GM12865 (cell line): Measurements from ENCODE around the gene ITK.
"Not testable (repeated sequence)": the region's sequence is repeated elsewhere in the genome, so short reads cannot be mapped to it uniquely, and the experiment has no call there.

Source experiments
- DNase-seq: peaks from one replicate; pipeline ENCODE4 v3.0.0; 2010; ENCODE audit warnings: low read depth
- H3K4me3 ChIP-seq: 2 replicates; pipeline ENCODE4 v1.5.1; 2011; ENCODE audit warnings: mild to moderate bottlenecking, low read depth, low read length, control low read depth
- CTCF ChIP-seq: IDR thresholded peaks from 2 replicates; pipeline ENCODE4 v1.5.1; 2011; ENCODE audit warnings: low read length, control low read depth, low read depth, inconsistent platforms; ENCODE audit not compliant: insufficient read depth; ENCODE audit errors: missing control alignments

The ITK gene

GRCh38 chr5:157232706-157233105, 52.1 kb downstream of the ITK start:
- TF ChIP-seq CTCF, result no peak
- no peak overlapping the region for H3K4me3 ChIP-seq
- no peak for DNase-seq

- no peak overlapping the region for H3K4me3 ChIP-seq
- TF ChIP-seq CTCF, result no peak
- DNase-seq, result no peak
These were observed 52.9 kb downstream of the ITK start for GRCh38 chr5:157233515-157233914.

GRCh38 chr5:157236423-157236822, 55.8 kb downstream of the ITK start:
- H3K4me3 ChIP-seq, result no peak overlapping the region
- TF ChIP-seq CTCF, result no peak
- DNase-seq, result no peak

GRCh38 chr5:157241483-157241882, 60.8 kb downstream of the ITK start:
- no peak for TF ChIP-seq CTCF
- no peak overlapping the region for H3K4me3 ChIP-seq
- no peak for DNase-seq

GRCh38 chr5:157244704-157245103, 64.1 kb downstream of the ITK start:
- not testable (repeated sequence) for DNase-seq, H3K4me3 ChIP-seq

- no peak for DNase-seq
- no peak overlapping the region for H3K4me3 ChIP-seq
- TF ChIP-seq CTCF, result no peak
These were observed 64.8 kb downstream of the ITK start for GRCh38 chr5:157245476-157245875.

GRCh38 chr5:157245886-157246285, 65.2 kb downstream of the ITK start:
- no peak overlapping the region for H3K4me3 ChIP-seq
- no peak for DNase-seq
- no peak for TF ChIP-seq CTCF

GRCh38 chr5:157247267-157247666, 66.6 kb downstream of the ITK start:
- no peak for TF ChIP-seq CTCF
- no peak overlapping the region for H3K4me3 ChIP-seq
- no peak for DNase-seq
